WTC11 (cell line): ENCODE measurements around the gene TMEM120B. TPM values are rescaled to one million over a fixed set of nuclear protein-coding genes. Genes with fewer than 3 reads are reported as not detected.
"Not testable (repeated sequence)": the region's sequence is repeated elsewhere in the genome, so short reads cannot be mapped to it uniquely, and the experiment has no call there.

Experiments used
- ATAC-seq: fragments of 200-7000 bp; cut with Tn5 transposase; 2 replicates; pipeline ENCODE4 v1.10.0; 2021; ENCODE audit warnings: mild to moderate bottlenecking, moderate library complexity
- CTCF ChIA-PET: fragments of 300-600 bp; sonication (Branson Sonifier 250); formaldehyde crosslinking; loops from one replicate; lab custom pipeline; 2021; ENCODE audit warnings: antibody characterized with exemption; lab: Charles Lee
- POLR2A ChIA-PET: fragments of 350-600 bp; sonication (Branson Sonifier 250); formaldehyde crosslinking; loops from one replicate; lab custom pipeline; 2021; ENCODE audit warnings: antibody characterized with exemption; lab: Charles Lee
- DNase-seq: peaks from one replicate; pipeline ENCODE4 v3.0.0; 2021; ENCODE audit warnings: low spot score
- H3K27ac Mint-ChIP-seq: 2 replicates; pipeline ENCODE4 v1.8.0; 2021; ENCODE audit warnings: mixed read lengths
- H3K27me3 Mint-ChIP-seq: 2 replicates; pipeline ENCODE4 v1.8.0; 2021; ENCODE audit warnings: low read depth, mild to moderate bottlenecking, moderate library complexity, mixed read lengths
- H3K36me3 Mint-ChIP-seq: 2 replicates; pipeline ENCODE4 v1.8.0; 2021; ENCODE audit warnings: mixed read lengths
- H3K4me1 Mint-ChIP-seq: 2 replicates; pipeline ENCODE4 v1.8.0; 2022; ENCODE audit warnings: mixed read lengths
- H3K4me3 Mint-ChIP-seq: 2 replicates; pipeline ENCODE4 v1.8.0; 2021; ENCODE audit warnings: mild to moderate bottlenecking, moderate library complexity, mixed read lengths
- H3K9me3 Mint-ChIP-seq: 2 replicates; pipeline ENCODE4 v1.8.0; 2021; ENCODE audit warnings: mixed read lengths
- ATF2 ChIP-seq: sonication (generic); formaldehyde crosslinking; IDR thresholded peaks from 2 replicates; pipeline ENCODE4 v1.8.1; 2022; ENCODE audit warnings: low read depth, missing genetic modification reagents, borderline replicate concordance
- FOXP1 ChIP-seq: sonication (generic); formaldehyde crosslinking; IDR thresholded peaks from 2 replicates; pipeline ENCODE4 v1.8.0; 2022; ENCODE audit warnings: missing genetic modification reagents, mild to moderate bottlenecking, moderate library complexity, borderline replicate concordance
- GABPB1 ChIP-seq: sonication (generic); formaldehyde crosslinking; IDR thresholded peaks from 2 replicates; pipeline ENCODE4 v1.8.1; 2023; ENCODE audit warnings: mild to moderate bottlenecking, missing genetic modification reagents
- KAT7 ChIP-seq: sonication (generic); formaldehyde crosslinking; IDR thresholded peaks from 2 replicates; pipeline ENCODE4 v1.8.1; 2023; ENCODE audit warnings: missing genetic modification reagents, mild to moderate bottlenecking, borderline replicate concordance
- NFE2L1 ChIP-seq: sonication (generic); formaldehyde crosslinking; IDR thresholded peaks from 2 replicates; pipeline ENCODE4 v1.8.1; 2023; ENCODE audit warnings: missing genetic modification reagents
- NR3C1 ChIP-seq: sonication (generic); formaldehyde crosslinking; conservative IDR thresholded peaks from 2 replicates; pipeline ENCODE4 v1.8.1; 2023; ENCODE audit warnings: low read depth, mild to moderate bottlenecking, missing genetic modification reagents
- OVOL2 ChIP-seq: fragments of 250-450 bp; sonication (Bioruptor Pico); IDR thresholded peaks from 2 replicates; pipeline ENCODE4 v1.9.0; 2021; ENCODE audit warnings: mild to moderate bottlenecking, borderline replicate concordance
- PRDM15 ChIP-seq: sonication (generic); formaldehyde crosslinking; IDR thresholded peaks from 2 replicates; pipeline ENCODE4 v1.8.0; 2022; ENCODE audit warnings: missing genetic modification reagents
- PRRX2 ChIP-seq: fragments of 250-450 bp; sonication (Bioruptor Pico); IDR thresholded peaks from 2 replicates; pipeline ENCODE4 v1.8.0; 2021; ENCODE audit warnings: mild to moderate bottlenecking
- RORB ChIP-seq: fragments of 250-450 bp; sonication (Bioruptor Pico); IDR thresholded peaks from 2 replicates; pipeline ENCODE4 v1.9.0; 2021; ENCODE audit warnings: mild to moderate bottlenecking
- SMAD3 ChIP-seq: sonication (generic); formaldehyde crosslinking; IDR thresholded peaks from 2 replicates; pipeline ENCODE4 v1.8.0; 2022; ENCODE audit warnings: missing genetic modification reagents, mild to moderate bottlenecking, borderline replicate concordance
- SOX15 ChIP-seq: fragments of 250-450 bp; sonication (Bioruptor Pico); IDR thresholded peaks from 2 replicates; pipeline ENCODE4 v1.9.0; 2021; ENCODE audit warnings: mild to moderate bottlenecking
- TCF7 ChIP-seq: sonication (generic); formaldehyde crosslinking; IDR thresholded peaks from 2 replicates; pipeline ENCODE4 v1.8.0; 2022; ENCODE audit warnings: mild to moderate bottlenecking, low read depth, missing genetic modification reagents, moderate library complexity
- TP53 ChIP-seq: sonication (generic); formaldehyde crosslinking; IDR thresholded peaks from 2 replicates; pipeline ENCODE4 v1.8.1; 2023; ENCODE audit warnings: mild to moderate bottlenecking, missing genetic modification reagents
- ZMAT4 ChIP-seq: fragments of 250-450 bp; sonication (Bioruptor Pico); IDR thresholded peaks from 2 replicates; pipeline ENCODE4 v1.9.0; 2021; ENCODE audit warnings: mild to moderate bottlenecking
- ZNF121 ChIP-seq: sonication (generic); formaldehyde crosslinking; IDR thresholded peaks from 2 replicates; pipeline ENCODE4 v1.8.0; 2023; ENCODE audit warnings: missing genetic modification reagents
- ZNF219 ChIP-seq: sonication (generic); formaldehyde crosslinking; IDR thresholded peaks from 2 replicates; pipeline ENCODE4 v1.8.0; 2023; ENCODE audit warnings: missing genetic modification reagents, mild to moderate bottlenecking, borderline replicate concordance
- total RNA-seq: library from RNA; stranded (reverse); gene quantifications from 3 replicates; pipeline ENCODE4 v1.2.3, GENCODE V29; 2021
- TF ChIP-seq, protein P1 (sequence below): sonication (generic); formaldehyde crosslinking; IDR thresholded peaks from 2 replicates; pipeline ENCODE4 v1.8.1; 2023; ENCODE audit warnings: mild to moderate bottlenecking, missing genetic modification reagents, moderate library complexity

Gene TMEM120B
- total RNA-seq, 1 experiment from 2014 or later, result 36.9 TPM

- Mint-ChIP-seq H3K36me3 (peaks cover 8% of the 10 kb centered on the region), H3K27ac (peak overlapping the region; percentile 60; the same call in 1 of the 2 replicates), H3K9me3 (no peaks in the 10 kb centered on the region), H3K27me3 (no peaks in the 10 kb centered on the region), H3K4me3 (peak overlapping the region; percentile 90), H3K4me1 (peaks cover 36% of the 10 kb centered on the region)
- DNase-seq, result no peak
- ChIA-PET POLR2A (interaction anchor here (0.7 to 1.8 kb wide), 3 partner anchors 80 to 89 kb away, joined by 4 to 7 read pairs (median 6); partner anchors contain the start of gene RHOF), CTCF (interaction anchor here (0.6 to 3.5 kb wide), 14 partner anchors 8 to 447 kb away, joined by 3 to 32 read pairs (median 6); partner anchors contain the start of genes RHOF and RNF34)
- TF ChIP-seq FOXP1 (CRISPR knock-in tag), result no peak
- TF ChIP-seq SMAD3 (CRISPR knock-in tag), result no peak
- TF ChIP-seq, protein P1, sequence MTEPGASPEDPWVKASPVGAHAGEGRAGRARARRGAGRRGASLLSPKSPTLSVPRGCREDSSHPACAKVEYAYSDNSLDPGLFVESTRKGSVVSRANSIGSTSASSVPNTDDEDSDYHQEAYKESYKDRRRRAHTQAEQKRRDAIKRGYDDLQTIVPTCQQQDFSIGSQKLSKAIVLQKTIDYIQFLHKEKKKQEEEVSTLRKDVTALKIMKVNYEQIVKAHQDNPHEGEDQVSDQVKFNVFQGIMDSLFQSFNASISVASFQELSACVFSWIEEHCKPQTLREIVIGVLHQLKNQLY (CRISPR knock-in tag), result no peak
- no peak for TF ChIP-seq PRDM15 (CRISPR knock-in tag)
- no peak for TF ChIP-seq TCF7 (CRISPR knock-in tag)
- no peak for TF ChIP-seq PRRX2
- TF ChIP-seq OVOL2 (CRISPR knock-in tag), result no peak
- no peak for TF ChIP-seq SOX15
- TF ChIP-seq RORB (CRISPR knock-in tag), result no peak
- no peak for ATAC-seq
Measured at GRCh38 chr12:121713793-121714192, 1.2 kb downstream of the TMEM120B start.

GRCh38 chr12:121715055-121715454 lies 2.5 kb downstream of the TMEM120B start:
- ChIA-PET POLR2A (interaction anchor here (0.6 kb wide), 1 partner anchor 12 kb away, joined by 3 read pairs; no protein-coding TSS in a partner anchor), CTCF (interaction anchor here (2.0 kb wide), 1 partner anchor 79 kb away, joined by 9 read pairs; no protein-coding TSS in a partner anchor)
- Mint-ChIP-seq H3K4me1 (peaks cover 36% of the 10 kb centered on the region), H3K27ac (peak overlapping the region; percentile 61; the same call in 1 of the 2 replicates)
- H3K27me3 Mint-ChIP-seq, DNase-seq, H3K9me3 Mint-ChIP-seq, H3K4me3 Mint-ChIP-seq, ATAC-seq, H3K36me3 Mint-ChIP-seq: not testable (repeated sequence)
- peak; percentile 82 for TF ChIP-seq ZNF121

- peaks cover 36% of the 10 kb centered on the region for H3K4me1 Mint-ChIP-seq
- H3K27me3 Mint-ChIP-seq, result no peaks in the 10 kb centered on the region
- no peak for TF ChIP-seq NFE2L1 (CRISPR knock-in tag)
- no peak for TF ChIP-seq ATF2 (CRISPR knock-in tag)
- TF ChIP-seq NR3C1 (CRISPR knock-in tag), result no peak
- TF ChIP-seq ZNF219, result no peak
- TF ChIP-seq KAT7 (CRISPR knock-in tag), result no peak
- TF ChIP-seq TP53 (CRISPR knock-in tag), result no peak
- no peak for TF ChIP-seq GABPB1 (CRISPR knock-in tag)
- no peak for TF ChIP-seq ZMAT4 (CRISPR knock-in tag)
- ChIA-PET CTCF (interaction anchor here (0.6 to 2.0 kb wide), 3 partner anchors 61 to 163 kb away, joined by 3 to 9 read pairs (median 6); no protein-coding TSS in a partner anchor), POLR2A (interaction anchor here (0.6 kb wide), 2 partner anchors 435 to 1221 kb away, joined by 3 read pairs; no protein-coding TSS in a partner anchor)
- H3K4me3 Mint-ChIP-seq, result no peak overlapping the region
- H3K9me3 Mint-ChIP-seq, result no peaks in the 10 kb centered on the region
- H3K36me3 Mint-ChIP-seq, result peaks cover 10% of the 10 kb centered on the region
- no peak for DNase-seq
- no peak for ATAC-seq
- peak overlapping the region; percentile 61 for H3K27ac Mint-ChIP-seq
Measured at GRCh38 chr12:121715862-121716435, 3.4 kb downstream of the TMEM120B start.
